ENCODE data around the gene MYT1. TPM values are rescaled to one million over a fixed set of nuclear protein-coding genes. Genes with fewer than 3 reads are reported as not detected.

MYT1 gene
- total RNA-seq, 1 donor from 2014 or later = not detected

DNA sequence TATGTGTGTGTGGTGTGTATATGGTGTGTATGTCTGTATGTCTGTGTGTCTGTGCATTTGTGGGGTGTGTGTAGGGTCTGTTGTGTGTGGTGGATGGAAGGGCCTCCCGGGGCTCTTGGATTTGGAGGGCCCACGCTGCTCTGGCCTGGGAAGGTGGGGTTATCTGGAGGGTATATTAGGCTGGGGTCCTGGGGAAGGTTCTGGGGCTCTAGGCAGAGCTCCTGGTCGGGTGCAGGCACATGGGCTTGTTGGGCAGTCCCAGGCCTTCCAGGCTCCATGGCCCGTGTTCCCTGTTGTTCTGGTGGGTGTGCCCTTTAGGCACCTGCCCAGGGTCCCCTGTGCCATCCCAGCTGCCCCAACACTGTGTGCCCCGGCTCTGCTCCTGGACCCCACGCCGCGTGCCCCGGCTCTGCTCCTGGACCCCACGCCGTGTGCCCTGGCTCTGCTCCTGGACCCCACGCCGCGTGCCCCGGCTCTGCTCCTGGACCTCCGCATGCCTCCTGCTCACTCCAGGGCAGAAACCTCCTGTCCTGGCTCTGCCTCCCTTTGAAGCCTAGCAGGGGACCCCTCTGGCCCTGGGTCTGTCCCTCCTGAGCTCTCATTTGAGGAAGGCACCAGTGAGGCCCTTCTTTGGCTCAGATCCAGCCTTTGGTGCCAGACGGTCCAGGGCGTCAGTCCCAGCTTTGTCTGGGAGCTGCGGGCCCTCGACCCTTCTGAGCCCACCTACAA is 10.2 kb upstream of the MYT1 start:
- DNase-seq (ENCODE audit: extremely low read depth, low read depth, low spot score) = no peak

DNA sequence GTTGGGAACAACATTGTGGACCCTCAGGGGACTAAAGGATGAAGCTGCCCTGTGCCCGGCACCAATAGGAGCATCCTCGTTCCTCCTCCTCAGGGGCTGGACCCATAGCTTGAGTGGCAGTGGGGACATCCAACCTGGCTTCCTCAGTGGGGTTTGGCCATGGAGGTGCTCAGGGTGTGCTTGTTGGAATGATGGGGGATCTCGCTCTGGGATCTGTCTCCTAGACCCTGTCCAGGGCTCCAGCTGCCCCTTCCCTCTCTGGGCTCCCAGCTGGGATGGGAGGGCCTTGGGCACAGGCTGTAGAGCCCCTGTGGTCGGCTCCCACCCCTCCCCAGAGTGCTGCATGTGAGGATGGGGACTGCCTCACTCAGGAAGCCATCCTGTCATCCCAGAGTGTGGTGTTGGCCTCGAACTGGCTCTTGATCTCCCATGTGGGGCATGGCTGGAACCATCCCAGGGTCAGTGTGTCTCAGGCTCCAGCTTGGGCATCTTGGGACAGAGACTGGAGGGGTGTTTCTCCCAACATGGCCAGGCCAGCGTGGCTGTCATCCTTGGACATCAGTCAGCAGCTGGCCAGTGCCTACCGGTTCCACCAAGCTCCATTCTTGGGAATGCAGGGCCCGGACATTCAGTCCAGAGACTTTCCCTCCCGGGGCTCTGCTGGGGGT is 9.5 kb upstream of the MYT1 start:
- DNase-seq (ENCODE audit: extremely low read depth, low read depth, low spot score) = no peak

DNA sequence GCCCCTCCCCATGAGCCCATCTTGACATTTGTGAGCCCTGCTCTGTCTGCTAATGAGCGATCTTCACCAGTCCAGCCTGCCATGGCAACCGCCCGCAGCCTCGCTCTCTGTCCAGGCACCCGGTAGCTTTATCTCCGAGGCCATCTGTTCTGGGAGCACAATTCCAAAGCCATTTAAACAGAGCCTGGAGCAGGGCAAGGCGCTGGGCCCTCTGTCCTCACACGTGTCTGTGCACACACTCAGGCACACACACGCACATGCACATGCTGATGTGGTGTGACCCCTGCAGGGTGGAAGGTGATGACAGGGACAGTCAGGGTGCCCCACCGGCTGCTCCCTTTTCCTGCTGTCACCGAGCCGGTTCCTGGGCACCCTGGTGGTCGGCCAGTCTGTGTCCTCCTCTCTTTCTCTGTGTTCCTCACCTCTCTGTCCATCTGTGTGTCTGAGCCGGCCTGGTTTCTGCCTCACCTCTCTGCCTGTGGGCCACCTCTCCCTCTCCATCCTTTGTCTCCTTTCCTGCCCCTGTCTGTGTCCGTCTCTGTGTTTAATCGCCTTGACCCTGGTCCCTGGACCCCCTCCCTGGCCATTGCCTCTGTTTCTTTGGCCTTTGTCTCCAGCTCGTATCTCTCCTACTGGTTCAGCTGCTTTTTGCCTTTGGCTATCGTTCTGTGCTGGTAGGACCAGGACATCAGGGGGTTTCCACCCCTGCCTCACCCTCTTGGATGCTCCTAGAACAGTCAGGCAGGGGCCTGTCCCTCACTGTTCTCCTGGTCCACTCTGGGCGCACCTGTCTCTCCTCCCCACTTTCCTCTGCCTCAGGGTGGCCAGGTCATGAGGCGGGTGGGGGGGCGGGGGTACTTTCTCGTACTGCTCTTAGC is 8.8 kb upstream of the MYT1 start:
- no peak for DNase-seq (ENCODE audit: extremely low read depth, low read depth, low spot score)

DNA sequence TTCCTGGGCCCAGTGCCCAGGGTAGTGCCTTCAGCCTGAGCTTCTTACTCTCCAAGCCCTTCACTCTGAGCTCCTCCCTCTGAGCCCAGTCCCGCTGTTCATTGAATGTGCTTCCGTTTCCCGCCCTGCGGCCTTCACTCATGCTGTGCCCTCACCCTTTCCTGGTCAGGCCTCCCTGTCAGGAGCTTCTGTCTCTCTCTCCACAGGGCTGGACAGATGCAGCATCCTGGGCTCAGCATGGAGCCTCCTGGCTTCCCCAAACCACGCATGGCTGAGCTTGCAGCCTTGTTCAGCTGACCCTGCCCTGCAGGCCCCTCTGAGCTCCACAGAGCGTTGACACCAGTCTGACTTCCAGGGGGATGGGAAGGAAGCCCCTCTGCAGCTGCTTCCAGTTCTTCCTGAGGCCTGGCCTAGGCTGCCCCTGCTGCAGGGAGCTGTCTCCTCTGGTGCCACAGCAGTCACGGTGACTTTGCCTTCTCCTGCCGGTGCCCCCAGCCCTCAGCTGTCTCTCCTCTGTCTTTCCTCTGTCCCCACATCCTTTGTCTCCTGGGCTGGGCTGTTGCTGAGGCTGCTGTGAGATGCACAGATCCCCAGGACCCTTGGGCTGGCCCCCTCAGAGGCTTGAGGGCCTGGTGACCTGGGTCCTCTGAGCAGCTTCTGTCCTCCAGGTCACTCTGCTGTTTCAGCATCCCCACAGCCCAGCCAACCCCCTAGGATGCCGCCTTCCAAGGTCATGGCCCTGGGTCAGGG is 7.9 kb upstream of the MYT1 start:
- DNase-seq (ENCODE audit: extremely low read depth, low read depth, low spot score) = no peak

DNA sequence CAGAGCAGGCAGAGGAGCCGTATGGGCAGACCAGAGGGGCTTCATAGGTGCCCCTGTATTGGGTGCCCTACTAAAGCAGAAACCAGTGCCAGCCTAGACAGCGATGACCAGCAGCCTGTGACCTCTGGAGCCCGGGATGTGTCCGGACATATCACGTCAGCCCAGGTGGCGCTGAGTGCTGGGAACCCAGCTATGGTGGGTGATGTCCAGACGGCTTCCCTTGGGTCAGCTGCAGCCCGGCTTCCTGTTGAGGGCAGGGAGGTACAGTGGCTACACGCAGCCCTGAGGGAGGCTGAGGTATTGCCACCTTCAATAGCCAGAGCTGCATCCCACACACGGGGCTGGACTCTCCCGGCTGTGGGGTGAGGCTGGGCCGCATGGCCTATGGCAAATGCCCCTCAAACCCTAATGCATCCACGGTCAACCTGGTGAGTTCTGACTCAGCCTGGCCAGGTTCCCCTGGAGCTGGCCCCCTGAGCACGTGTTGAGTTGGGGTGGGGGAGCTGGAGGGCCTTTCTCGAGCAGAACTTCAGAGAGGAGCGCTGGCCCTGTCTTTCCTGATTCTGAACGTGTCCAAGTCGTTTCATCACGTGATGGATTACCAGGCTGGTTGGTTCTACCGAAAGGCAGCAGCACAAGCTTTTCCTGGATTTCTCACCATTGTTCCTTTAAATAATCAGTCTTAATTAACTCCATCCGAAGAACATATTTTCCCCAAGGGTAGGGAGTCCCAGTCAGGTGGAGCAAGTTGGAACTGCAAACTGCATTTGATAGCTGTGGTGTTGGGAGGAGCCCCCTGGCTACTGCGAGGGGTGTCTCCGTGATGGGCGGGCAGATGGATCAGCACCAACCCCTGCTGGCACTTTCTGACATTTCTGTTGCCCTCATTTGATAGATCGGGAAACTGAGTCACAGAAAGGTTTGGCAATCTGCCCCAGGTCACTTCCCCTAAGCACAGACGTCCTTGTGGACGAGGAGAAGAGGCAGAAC is 7.1 kb upstream of the MYT1 start:
- no peak for DNase-seq (ENCODE audit: extremely low read depth, low read depth, low spot score)

DNA sequence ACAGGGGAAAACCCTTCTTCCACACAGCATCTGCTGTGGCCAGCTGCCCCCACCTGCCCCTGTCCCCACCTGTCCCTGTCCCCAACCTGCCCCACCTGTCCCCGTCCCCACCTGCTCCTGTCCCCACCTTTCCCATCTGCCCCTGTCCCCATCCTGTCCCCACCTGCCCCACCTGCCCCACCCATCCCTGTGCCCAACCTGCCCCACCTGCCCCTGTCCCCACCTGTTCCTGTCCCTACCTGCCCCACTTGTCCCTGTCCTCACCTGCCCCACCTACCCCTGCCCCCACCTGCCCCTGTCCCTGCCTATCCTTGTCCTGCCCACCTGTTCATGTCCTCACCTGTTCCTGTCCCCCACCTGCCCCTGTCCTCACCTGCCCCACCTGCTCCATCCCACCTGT is 6.4 kb upstream of the MYT1 start:
- DNase-seq (ENCODE audit: extremely low read depth, low read depth, low spot score) = no peak

DNA sequence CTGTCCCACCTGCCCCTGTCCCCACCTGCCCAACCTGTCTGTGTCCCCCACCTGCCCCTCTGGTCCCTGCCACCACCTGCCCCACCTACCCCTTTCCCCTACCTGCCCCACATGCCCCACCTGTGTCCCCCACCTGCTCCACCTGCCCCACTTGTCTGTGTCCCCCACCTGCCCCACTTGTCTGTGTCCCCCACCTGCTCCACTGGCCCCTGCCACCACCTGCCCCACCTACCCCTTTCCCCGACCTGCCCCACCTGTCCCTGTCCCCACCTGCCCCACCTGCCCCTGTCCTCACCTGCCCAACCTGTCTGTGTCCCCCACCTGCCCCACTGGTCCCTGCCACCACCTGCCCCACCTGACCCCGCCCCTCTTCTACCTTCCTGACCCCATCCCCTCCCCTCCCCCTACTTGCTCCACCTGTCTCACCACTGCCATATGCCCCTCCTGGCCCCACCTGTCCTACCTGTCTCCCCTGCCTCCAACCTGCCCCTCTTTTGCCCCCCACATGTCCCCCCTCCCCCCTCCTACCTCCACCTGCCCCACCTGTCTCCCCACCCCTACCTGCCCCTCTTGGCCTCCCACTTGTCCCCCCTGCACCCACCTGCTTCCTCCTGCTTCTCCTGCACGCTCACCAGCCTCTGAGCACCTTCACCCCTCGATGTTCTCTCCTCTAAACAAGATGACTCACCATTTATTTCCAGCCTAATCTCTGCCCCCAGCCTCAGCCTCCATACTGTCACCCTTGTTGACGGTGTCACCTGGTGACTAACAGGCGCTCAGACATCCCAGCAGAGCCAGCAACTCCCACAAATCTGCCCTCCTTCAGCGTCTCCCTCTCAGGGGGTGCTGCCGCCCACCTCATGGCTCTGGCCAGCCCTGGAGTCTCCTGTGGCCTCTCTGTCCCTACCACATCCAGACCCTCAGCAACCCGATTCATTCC is 5.6 kb upstream of the MYT1 start:
- DNase-seq (ENCODE audit: extremely low read depth, low read depth, low spot score) = no peak

DNA sequence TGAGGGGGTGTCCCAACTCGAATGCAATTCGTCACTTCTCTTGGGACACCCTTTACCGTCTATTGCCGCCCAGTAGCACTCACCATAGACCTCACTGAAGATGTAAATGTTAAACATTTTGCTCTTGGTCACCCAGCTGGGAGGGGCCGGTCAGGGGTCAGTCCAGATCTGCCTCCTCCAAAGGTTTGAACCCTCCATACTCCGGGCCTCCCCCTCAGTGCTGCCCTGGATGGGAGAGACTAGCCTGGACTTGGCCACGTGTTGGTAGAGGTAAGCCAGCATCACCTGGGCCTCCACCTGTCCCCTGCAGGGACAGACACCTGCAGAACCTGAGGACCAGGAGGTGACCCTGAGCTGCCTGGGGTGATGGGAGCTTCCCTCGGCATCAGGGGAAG is 5.0 kb upstream of the MYT1 start:
- DNase-seq (ENCODE audit: extremely low read depth, low read depth, low spot score) = no peak

DNA sequence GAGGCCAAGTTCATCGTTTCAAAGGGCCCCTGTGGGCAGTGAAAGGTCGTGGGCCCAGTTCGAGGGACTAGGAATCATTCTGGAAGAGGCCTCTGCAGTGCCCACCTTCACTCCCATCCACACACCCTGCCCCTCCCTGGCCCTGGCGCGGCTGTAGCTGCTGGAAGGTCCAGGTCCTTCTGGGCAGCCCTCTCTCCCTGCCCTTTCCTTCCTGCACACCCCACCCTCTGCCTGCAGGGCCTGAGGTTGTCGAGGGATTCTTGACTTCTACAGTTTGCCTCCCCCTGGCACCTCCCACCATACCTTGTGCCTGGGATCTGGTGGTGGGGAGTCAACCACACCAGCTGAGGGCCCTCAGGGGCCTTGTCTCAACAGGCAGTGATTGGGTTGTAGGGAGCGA is 4.5 kb upstream of the MYT1 start:
- DNase-seq (ENCODE audit: extremely low read depth, low read depth, low spot score) = no peak

DNA sequence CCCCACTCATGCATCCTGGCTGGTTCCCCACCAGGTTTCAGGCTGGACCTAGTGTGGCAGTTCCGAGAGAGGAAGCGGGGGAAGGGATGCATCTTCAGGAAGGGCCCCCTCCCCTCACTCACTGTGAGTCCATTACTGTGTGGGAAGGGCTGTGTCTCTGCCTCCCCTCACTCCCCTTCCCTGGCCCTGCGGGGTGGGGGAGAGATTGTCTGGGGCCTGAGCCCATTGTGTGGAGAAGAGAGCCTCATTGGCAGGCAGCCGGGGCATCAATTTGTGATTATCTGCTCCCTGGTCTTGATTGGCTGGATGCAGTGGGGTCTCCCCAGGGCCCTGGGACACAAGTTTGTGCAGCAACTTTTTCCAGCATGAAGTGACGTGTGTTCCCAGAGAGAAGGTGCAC is 4.1 kb upstream of the MYT1 start:
- DNase-seq (ENCODE audit: extremely low read depth, low read depth, low spot score) = no peak

DNA sequence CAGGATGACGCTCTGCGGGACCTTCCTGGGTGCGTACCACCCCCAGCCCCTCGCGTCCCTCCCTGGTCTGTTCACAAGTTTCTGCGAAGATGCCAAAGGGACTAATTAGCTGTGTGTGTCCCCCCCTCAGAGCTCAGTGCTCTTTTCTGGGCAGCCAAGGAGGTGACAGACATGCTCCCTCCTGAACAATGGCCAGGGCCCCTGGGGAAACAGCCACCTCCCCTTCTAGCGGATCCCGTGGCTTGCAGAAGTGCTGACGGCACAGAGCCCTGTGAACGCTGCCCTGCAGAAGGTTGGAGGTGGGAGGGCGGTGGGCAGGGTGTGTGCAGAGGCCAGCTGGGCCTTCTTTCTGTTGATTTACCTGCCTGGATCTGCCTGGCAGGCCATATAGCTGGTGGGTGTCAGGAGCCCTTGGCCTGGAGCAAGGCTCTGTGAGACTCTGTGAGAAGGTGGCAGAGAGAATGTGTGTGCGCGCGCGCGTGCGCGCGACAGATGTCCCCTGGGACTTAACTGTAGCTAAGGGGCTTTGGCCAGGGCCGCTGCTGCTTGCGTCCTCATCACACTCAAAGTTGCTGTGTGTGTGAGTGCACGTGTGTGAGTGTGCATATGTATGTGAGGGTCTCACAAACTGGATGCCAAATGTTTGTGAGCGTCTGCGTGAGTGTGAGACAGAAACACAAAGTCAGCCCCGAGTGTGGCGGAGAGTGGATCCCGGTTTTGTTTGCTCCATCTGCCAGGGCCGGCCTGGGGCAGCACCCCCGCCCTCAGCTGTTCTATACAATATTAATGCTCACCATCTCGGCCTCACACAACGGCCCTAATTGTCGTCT is 3.5 kb upstream of the MYT1 start:
- DNase-seq (ENCODE audit: extremely low read depth, low read depth, low spot score) = no peak

DNA sequence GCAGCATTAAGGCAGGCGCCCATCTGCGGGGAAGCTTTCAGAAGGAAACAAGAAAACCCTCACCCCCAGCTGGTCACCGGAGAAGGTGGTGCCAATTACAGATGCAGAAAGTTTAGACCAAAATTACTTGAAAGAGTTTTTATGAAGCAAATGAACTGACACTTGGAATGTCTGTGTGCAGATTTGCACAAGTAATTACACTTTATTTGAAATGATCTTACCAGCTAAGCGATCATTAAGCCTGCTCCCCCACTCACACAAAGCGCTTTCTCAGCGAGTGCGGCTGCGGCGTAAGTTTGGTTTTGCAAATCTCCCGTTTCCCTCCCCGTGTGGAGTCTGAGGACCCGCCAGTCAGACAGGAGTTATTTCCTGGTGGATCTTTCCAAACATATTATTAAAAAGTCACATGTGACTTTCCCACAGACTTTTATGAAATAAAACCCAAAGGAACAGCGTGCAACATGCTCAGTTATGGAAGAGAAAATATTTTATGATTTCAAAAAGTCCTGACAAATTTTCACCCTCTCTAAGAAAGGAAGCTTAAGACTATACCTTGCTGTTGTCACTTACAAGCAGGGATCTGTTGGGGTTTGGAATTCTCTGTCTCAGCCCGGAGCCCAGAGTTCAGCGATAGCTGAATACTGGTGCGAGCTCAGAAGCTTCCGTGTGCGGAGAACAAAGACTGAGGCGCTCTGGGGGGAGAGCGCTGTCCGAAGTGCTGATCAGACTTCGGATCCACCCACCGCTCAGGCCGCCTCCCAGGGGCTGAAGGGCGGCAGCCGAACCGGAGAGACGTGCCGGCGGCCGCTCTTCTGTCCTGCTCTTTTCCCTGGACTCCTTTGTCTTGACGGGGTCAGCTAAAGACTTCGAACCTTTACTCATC is 2.7 kb upstream of the MYT1 start:
- DNase-seq (ENCODE audit: extremely low read depth, low read depth, low spot score) = no peak

DNA sequence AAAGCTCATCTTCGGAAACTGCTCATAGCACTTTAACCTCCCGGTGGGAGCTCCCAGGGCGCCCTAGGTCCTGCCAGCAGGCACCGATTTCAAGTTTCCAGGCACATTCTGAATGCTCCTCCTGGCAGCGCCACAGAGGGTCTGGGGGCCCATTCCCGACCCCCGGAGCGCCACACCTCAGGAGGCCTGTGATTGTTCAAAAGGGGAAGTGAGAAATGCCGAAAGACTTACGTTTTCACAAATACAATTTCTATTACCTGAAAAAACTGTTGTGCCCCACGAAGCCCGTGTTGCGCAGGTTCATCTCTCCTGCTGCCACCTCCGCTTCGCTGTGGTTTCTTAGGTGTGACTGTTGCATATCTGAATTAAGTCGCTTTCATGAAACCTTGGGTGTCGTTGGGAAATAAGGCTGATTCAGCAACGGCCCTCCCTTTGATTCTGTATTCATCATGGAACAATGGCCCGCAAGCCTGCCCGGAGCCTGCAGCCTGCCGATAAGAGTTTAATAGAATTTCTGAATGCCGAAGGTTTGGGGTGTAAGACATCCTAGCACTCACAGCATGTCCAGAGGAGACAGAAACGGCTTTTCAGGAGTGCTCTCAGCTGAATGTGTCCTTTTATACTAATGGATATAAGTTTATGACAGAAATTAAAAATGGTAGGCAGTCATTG is 1.9 kb upstream of the MYT1 start:
- DNase-seq (ENCODE audit: extremely low read depth, low read depth, low spot score) = no peak

DNA sequence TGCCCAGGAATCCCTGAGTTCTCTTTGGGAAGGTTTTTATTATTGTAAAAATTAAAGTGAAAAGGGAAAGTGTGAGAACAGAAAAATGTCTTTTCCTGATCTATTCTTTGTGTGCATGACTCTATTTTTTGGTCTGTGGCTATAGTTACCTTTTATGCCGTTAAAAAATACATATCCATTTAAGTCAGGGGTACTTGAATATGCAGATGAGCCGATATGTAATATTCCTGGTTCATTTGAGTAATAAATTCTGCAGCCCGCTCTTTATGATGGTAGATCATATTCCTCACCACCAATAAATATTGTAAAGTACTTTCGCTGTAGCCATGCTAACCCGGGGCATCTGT is 503 bp upstream of the MYT1 start:
- DNase-seq (ENCODE audit: extremely low read depth, low read depth, low spot score) = no peak

DNA sequence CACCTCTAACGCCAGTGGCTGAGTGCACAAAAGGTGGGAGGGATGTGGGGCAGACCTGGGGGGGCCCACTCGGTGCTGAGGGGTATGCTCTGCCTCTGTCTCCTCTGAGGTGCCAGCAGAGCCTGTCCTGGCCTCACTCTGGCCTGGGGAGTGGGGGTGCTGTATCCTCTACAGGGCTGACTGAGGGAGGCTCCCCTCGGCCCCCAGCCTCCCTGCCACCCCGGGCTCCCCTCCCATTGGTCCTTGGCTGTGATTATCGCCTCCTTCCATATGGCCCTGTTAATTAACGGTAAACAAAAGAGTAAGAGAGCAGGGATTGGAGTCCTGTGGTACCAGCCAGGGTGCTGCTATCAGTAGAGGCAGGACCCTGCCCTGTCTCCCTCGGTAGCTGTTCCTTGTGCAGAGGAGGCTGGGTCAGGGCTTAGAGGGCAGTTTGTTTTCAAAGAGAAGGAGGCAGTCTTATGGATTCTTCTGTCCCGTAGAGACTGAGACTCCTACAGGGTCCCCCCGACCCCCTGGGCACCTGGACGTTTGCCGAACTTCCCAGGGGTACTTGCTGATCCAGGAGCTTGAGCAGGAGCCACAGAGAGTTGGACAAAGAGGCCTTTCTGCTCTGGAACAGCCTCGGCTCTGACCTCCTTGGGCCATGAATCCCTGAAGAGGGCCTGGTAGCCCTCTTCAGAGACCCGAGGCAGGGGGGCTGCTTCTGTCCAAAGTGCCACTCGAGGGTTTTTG is 1.8 kb downstream of the MYT1 start:
- no peak for DNase-seq (ENCODE audit: extremely low read depth, low read depth, low spot score)

Data from glomerular endothelial cell (primary cell).